ENCODE data around the gene S100A2.
A peak's percentile ranks its signal among the peaks of the same experiment; 100 is the strongest.

S100A2 gene

DNA sequence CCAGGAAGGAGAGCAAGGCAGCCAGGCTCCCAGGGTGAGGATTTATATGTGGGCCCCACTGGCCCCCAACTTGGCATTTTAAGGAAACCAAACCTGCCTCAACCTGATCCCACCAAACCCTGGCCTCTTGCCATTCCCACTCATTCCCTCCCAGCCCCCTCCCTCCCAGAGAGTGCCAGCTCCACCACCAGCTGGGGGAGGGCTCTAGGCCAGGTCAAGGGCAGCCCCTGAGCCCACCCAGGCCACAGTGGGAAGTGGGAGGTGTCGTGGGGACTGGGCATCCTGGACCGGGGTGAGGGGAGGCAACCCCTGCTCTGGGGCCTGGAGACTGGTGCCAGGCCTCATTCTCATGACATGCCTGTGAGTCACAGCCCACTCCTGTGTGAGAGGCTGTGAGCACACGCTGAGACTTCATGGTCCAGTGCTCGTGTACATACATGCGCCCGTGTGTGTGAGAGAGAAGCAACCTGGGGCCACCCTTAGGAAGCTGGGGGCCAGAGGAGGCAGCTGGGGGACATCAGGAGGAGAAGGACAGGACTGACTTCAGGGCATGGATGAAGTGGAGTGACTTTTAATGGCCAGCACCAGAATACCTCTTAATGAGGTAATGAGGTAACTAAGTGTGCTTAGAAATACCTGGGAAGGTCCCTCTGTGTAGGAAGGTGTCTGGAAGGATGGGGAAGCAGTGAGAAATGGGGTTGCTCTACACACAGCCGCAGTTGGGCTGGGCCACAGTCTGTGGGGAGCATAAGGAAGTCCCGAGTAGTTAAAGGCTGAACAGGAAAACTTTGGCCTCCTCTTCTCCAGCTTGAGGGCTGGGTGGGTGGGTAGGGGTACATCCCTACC lies at the start of gene S100A2:
Gene S100A2, minus strand, starts transcription at position 316 of the 846 bp plus-strand sequence. CDS start 1,967 bp downstream, outside the sequence.
- peak; percentile 54 to 61 for DNase-seq

DNA sequence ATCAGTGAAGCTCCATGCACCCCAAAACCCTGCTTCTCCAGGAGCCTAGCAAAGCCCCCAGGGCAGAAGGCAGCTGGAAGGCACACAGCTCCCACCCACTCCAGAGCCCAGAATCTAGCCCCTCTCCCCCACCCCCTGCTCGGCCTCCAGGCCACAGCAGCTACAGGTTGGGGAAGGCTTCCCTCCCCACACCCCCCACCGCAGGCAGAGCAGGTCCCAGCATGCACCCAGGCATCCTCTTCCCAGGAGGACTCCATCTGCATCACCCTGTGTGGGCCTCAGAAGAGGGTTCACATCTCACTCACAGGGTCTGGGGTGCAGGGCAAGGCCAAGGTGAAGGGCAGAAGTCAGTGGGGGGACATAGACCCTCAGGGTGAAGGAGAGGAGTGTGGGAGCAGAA lies 49.8 kb upstream of the S100A2 start:
- no peak for DNase-seq

DNA sequence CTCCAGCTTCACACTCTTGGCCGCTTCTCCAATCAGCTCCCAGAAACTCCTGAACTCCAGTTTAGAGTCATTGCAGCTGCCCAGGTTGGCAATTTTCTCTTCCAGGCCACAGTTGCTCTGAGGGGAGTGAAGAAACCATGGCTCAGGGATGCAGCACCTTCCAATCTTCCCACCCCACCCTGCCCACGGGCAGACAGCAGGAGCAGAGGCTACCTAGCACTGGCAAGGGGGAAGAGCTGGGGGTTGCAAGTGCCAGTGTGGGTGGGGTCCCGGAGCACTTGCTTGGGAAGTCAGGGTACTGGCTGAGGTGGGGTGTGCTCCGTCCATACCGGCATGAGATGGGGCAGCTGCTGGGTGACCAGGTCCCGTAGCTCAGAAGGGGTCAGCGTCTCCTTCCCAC lies 49.3 kb upstream of the S100A2 start:
- DNase-seq = no peak

DNA sequence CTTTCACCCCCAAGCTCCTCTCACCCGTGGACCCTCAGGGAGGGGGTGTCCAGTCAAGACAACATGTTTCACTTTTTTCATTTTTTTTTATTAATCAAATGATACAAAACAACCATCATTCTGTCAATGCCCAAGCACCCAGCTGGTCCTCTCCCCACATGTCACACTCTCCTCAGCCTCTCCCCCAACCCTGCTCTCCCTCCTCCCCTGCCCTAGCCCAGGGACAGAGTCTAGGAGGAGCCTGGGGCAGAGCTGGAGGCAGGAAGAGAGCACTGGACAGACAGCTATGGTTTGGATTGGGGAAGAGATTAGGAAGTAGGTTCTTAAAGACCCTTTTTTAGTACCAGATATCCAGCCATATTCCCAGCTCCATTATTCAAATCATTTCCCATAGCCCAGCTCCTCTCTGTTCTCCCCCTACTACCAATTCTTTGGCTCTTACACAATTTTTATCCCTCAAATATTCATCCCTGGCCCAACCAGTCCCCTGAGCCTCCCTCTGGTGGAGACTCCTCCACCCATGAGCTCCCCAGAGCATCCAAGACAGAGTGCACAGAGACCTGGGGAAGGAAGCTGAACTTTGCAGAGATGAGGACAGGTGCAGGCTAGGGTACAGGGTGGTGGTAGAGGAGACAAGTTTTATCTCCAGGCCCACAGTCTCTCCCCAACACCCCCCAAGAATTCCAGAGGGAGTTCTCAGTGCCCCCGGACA lies 48.7 kb upstream of the S100A2 start:
- no peak for DNase-seq

DNA sequence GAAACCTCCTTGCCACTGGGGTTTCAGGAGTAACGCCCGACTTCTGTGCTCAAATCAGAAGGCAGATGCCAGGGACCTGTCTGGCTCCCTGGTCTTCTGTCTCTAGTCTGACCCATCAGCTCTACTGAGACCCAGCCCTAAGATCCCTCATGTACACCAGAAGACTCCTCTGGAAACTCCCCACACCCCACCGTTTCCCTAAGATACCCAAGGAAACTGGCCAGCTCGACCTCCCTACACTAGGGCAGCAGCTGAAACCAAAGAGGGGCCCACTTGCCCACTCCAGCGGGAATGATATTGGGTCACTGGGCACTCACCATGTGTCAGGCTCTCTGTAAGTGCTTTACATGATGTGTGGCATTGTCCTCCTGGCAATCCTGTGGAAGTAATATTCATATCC lies 47.8 kb upstream of the S100A2 start:
- DNase-seq = no peak

DNA sequence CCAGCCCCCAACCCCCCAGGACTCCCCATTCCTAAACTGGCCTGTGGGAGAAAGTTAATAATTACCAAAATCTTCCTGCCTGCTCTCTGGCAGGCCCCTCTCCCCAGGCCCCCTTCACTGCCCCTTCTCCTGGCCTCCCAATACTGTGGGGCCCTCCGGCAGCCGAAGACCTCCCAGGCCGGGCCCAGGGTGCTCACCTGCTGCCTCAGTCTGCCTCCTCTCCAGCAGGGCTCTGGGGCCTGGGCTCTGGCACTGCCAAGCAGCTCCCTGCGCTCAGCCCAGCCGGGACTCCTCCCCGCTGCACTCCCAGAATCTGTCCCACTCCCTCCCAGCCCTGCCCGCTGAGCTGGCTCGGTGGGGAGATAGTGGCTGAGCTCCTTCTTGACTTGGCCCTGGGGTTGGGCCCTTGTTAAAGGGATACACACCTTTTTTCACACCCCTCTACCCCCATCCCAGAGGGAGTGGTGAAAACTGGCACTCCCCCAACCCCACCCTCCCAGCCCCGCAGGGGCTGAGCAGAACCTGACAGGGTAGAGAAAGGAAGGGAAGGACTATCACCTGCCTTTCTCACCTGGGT lies 47.2 kb upstream of the S100A2 start, which contains the start of gene S100A16:
Gene S100A16, minus strand, starts transcription at position 383 of the 577 bp plus-strand sequence. CDS start 4,986 bp downstream, outside the sequence.
- no peak for DNase-seq

DNA sequence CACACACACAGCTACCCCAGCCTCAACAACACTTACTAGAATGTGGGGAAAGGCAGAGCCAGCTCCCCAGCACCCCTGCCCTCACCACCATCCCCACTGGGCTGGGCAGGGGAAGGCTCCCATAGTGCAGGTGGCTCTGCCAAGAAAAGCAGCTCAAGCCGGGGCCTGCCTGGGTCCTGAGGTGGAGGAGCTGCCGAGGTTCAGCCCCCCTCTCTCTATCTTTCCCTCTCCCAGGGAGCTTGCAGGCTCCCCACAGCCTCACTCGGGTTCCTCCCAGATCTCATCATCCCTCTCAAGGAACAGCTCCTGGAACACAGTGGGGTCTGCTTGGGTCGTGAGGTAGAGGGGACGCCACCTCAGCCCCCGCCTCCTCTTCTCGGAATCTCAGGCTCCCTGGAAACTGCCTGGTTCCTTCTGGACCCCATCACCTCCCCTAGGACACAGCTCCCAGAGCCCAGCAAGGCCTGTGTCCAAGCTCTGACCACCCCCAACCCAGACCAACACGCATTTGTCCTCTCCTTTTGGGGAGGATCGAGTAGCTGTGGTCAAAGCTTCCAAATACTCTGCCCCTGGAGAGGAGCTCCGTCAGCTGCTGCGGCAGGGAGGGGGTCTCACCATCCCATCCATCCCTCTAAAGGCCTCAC lies 46.6 kb upstream of the S100A2 start:
- DNase-seq = no peak

DNA sequence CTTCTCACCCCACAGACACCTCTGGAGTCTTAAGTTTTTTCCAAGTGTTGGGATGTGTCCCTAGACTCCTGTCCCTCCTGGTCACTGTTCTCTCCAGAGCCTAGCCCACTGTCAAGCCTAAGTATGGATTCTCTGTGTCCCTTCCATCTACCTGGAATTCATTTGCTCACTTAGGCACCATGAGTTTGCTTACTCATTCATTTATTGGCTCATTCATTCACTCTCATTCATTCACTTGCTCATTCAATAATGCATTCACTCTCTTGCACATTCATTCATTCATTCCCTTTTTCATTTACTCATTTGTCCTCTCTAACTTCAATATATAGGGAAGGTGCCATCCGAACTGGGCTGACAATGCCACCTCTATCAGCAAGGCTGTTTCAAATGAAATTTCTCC lies 45.7 kb upstream of the S100A2 start:
- no peak for DNase-seq

DNA sequence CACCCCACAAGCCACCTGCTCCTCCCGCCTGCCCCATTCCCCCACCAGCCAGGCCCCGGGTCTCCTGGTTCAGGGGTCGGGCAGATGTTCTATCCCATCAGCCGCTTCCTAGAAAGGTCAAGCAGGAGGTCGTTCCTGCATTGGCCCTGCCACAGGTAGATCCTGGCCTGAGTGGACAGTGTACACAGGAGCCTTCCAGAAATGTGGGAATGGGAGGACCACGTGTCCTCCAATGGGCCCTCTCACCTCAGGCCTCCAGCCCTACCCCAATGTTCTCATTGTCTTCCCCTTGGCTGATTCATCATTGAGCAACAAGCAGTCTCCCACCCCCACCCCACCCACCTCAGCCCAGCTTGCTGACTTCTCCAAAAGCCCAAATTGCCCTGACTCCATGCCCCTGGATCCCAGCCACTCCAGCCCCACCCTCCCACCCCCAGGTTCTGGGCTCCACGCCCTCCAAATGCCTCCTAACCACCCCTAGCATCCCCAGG lies 45.2 kb upstream of the S100A2 start:
- no peak for DNase-seq

DNA sequence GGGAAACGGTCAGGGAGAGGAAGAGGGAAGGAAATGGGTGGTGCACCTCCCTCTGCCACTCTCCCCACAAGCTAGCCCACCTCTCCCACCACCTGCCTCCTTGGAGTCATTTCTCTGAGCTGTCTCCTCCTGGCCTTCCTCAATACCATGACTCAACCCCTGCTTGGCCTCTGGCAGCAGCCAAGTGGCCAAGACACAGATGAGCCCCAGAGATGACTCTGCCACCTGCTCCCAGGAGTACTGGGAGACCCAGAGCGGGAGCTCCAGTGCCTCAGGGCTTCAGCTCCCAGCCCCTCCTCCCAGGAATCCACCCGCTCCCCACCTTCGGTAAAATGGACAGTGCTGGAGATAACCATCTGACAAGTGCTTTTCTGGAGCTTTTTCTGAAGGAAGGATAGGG lies 44.7 kb upstream of the S100A2 start:
- no peak for DNase-seq

DNA sequence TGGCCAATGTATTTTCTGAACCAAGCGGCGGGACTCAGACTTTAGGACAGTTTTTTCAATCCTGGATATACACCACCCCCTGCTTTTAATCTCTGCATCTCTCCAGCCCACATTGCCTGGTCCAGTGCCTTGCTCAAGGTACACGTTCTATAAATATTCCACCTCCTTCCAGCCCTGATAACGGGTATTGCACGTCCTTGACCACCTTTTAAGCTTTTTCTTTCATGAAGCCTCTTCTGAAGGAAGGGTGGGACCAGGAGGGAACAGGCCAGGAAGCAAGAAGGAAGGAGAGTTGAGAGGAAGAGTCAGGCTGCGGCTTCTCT lies 43.9 kb upstream of the S100A2 start:
- no peak for DNase-seq

DNA sequence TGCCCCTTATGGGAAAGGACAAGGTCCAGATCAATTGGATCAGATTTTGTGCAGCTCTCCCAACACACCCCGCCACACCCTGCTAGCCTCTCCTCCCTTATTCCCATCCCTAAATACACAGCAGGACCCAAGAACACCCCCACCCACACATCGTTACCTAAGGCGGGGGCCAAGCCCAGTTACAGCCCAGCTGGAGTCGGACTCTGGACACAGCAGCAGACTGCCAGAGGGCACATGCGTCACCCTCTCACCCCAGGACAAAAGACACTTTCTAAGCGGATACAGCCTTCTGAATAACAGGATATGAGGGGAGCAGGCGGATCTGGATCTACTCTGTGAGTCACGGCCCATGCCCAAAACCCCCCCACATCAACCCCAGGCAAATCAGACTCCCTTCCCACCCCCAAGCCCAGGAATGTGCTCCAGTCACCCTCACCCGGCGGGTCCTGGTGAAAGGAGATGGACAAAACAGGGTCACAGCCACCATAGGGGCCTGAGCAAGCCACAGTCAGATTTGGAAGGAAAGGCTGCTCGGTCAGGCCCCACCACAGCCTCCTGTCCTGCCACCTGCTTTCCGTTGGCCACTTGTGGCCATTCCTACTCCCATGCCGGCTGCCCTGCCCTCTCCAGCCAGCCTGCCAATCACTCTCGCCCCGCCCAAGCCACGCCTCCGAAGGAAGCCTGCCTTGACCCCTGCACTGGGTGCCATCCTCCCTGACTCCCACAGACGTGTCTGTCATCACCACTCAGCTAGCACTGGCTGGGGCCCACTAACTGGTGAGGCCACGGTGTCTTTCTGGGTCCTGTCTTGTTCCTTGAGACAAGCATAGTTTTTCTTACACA lies 43.3 kb upstream of the S100A2 start:
- DNase-seq = no peak

DNA sequence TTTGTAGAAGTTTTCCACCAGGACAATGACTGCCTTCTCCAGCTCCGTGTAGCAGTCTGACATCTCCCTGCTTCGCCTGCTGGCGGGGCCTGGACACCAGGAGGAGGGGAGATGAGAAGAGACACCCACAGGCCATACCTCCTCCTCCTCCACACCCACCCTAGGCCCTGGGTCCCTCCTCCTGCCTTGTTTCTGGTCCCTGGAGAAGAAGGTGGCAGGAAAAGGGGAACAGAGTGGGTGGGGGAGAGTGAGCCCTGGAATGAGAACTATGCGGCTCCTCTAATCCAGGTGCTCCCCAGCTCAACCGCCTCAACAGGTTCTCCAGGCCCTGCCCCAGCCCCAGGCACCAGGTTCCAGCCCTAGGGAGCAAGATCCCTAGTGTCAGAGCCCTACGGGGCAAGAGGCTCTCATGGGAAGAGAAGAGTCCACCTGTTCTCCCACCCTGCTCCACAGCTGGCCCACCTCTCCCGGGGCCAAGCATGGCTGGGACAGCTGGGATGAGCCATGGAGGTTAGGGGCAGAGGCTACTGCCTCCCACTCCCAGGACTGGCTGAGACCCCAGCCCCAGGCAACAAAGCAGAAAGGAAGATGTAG lies 42.5 kb upstream of the S100A2 start:
- no peak for DNase-seq

DNA sequence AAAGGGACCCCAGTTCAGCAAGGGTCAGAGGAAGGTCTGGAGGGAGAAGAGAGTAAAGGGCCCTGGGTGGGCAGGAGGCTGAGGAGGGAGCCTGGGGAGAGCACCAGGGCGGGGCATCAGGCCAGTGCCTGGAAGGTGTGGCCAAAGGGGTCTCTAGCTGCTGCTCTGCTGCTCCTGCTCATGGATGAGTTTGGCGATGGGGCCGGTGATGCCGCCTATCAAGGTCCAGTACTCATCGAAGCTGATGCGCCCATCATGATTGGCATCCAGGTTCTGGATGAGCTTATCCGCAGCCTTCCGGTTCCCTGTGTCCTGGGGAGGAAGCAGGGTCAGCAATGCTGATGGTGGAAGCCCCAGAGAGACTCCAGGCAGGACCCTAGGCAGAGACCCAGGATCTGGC lies 41.7 kb upstream of the S100A2 start:
- no peak for DNase-seq

DNA sequence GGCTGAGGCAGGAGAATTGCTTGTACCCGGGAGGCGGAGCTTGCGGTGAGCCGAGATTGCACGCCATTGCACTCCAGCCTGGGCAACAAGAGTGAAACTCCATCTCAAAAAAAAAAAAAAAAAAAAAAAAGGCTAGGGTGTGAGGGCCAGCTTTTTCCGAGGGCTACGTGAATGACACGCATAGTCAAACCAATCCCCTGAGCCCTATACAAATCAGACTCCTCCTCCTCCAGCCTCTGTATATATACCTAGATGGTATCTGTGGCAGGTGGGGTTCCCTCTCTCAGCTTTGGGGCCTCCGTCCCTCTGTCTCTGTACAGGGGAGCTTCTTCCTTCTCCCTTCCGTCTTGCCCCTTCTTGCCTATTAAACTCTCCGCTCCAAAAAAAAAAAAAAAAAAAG lies 40.5 kb upstream of the S100A2 start:
- no peak for DNase-seq

DNA sequence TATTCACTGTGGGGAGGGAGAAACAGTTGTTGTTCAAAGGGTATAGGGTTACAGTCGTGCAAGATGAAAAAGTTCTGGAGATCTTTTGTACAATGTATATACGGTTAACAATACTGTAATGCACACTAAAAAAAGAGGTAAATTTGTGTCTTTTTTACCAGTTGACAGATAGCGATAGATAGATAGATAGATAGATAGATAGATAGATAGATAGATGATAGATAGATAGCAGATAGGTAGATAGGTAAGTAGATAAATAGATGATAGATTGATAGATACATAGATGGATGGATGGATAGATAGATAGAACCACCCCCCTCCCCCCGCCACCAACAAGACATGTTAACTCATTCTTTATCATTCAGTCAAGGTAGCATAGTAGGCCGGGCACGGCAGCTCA lies 37.1 kb upstream of the S100A2 start:
- no peak for DNase-seq

DNA sequence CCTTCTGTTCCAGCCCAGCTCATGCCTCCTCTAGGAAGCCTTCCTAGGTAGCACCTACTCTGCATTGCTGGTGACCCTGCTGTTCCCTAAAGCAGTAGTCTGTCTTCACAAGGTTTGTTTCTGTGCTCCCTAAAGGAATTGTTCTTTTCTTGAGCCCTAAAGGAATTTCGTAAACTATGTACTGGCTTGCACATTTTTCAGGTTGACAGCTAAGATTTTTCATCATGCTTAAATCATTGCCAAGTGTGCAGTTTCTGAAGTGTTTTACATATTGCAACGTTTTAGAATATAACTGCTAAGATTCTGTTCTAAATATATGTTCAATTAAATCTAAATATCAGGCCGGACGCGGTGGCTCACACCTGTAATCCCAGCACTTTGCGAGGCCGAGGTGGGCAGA lies 34.2 kb upstream of the S100A2 start:
- DNase-seq = no peak

DNA sequence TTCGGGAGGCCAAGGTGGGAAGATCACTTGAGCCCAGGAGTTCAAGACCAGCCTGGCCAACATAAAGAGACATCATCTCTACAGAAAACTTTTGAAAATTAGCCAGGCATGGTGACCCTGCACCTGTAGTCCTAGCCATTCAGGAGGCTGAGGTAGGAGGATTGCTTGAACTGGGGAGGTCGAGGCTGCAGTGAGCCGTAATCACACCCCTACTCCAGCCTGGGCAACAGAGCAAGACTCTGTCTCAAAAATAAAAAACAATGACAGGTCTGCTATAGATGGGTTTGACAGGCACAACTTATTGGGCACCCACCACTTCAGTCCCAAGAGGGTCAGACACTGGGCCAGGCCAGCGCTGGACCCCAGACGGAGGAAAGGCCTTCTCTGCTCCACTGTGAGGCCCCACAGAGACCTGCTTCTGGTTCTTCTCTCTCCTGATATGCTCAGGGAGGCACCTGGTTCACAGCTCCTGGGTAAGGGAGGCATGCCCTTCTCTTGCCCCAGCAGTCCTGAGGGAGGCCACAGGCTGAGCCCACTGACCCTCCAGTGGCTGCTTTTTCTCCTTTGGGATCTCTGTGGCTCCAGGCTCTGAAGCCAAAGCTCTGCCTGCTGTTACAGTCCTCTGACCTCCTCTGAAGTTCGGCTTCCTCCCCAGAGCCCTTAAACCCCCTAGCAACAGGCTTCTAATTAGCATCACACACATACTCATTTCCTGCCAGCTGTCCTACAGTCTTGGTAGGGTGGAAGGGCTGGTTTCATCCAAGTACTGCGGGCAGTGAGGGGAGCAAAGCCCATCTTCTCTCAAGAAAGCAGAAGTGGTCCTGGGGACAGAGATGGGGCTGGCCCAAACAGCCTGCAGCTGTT lies 32.9 kb upstream of the S100A2 start:
- peak; percentile 99 for DNase-seq

DNA sequence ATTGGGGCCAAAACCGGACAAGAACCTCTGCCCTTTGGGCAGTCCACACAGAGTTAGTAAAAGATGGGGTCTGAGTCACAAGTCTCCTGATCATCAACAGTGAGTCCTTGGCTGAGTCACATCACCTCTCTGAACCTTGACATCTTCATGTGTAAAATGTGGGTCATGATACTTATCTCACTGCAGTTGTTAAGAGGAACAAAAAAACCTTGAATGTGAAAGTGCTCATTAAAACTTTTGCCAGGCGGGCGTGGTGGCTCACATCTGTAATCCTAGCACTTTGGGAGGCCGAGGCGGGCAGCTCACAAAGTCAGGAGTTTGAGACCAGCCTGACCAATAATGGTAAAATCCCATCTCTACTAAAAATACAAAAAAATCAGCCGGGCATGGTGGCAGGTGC lies 31.6 kb upstream of the S100A2 start:
- DNase-seq = no peak

DNA sequence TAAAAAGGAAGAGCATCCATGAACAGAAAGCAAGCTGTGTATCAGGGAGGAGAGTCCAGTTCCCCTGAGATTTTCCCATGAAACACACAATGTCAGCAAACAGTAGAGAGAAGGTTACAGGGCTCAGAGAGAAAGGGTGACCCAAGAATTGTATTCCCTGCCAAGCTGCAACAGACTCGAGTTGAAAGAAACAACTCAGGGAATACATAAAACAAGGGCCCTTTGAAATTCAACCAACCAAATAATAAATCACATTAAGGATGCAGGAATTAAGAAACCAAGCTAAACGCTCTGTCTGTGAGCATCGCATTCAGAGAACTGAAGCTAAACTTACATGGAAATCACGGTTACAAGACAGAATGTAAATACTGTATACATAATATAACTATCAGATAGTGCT lies 27.1 kb upstream of the S100A2 start:
- DNase-seq = no peak

DNA sequence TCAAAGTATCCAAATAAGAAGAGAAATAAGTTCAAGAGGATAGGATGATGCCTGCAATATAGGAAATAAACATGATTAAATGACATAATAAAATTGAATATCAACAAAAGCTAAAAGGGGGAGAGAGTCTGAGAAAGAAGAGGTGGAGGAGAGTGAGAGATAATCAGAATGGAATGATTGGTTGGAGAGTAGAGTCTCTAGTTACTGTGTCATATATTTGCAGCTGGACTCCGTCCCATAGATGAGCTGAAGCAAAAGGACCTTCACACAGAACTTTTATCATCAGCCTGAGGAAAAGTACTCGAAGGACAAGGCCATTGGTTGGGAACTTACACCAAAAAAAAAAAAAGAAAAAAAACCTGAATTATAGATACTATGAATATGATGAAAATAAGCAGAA lies 22.8 kb upstream of the S100A2 start:
- DNase-seq = no peak

Data from Kasumi-1 (cell line).